Measurements from ENCODE around the gene TGM3. TPM values are rescaled to one million over a fixed set of nuclear protein-coding genes. Genes with fewer than 3 reads are reported as not detected.

Gene TGM3
- total RNA-seq, 1 donor from 2014 or later, result 27.7 TPM

DNA sequence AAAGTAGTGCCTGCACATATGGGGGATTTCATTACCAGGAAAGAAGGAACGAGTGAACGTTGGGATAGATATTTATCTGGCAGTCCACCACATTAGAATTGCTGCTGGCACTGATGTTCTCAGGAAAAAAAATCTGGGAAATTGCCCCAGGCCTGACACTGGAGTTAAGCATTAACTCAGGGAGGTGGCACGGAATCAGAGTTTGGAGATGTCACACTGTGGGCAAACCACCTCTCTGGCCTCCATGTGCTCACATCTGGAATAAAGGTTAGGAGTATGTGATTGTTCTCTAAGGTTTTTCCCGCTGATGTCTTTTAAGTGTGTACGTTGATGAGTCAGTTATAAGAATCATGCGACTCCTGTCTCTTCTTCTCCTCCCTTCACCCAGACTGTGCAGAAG is 7.9 kb downstream of the TGM3 start:
- no peak overlapping the region for H3K4me3 ChIP-seq
- no peaks in the 10 kb centered on the region for H3K27me3 ChIP-seq
- no peaks in the 10 kb centered on the region for H3K36me3 ChIP-seq
- no peaks in the 10 kb centered on the region for H3K9me3 ChIP-seq
- no peaks in the 10 kb centered on the region for H3K4me1 ChIP-seq
- intact Hi-C loops (cut with DNase I), result no loop called here
- no peak overlapping the region for H3K27ac ChIP-seq
- no peak for DNase-seq (ENCODE audit: extremely low spot score in 2 of 2)
- TF ChIP-seq POLR2AphosphoS5 (IDR thresholded peaks at IDR 0.05; ENCODE audit: insufficient read depth in 1 of 2, low read depth in 1 of 2) (no peak), POLR2A (IDR thresholded peaks at IDR 0.05) (no peak)
- TF ChIP-seq, protein P1, sequence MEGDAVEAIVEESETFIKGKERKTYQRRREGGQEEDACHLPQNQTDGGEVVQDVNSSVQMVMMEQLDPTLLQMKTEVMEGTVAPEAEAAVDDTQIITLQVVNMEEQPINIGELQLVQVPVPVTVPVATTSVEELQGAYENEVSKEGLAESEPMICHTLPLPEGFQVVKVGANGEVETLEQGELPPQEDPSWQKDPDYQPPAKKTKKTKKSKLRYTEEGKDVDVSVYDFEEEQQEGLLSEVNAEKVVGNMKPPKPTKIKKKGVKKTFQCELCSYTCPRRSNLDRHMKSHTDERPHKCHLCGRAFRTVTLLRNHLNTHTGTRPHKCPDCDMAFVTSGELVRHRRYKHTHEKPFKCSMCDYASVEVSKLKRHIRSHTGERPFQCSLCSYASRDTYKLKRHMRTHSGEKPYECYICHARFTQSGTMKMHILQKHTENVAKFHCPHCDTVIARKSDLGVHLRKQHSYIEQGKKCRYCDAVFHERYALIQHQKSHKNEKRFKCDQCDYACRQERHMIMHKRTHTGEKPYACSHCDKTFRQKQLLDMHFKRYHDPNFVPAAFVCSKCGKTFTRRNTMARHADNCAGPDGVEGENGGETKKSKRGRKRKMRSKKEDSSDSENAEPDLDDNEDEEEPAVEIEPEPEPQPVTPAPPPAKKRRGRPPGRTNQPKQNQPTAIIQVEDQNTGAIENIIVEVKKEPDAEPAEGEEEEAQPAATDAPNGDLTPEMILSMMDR (IDR thresholded peaks at IDR 0.05), result no peak

DNA sequence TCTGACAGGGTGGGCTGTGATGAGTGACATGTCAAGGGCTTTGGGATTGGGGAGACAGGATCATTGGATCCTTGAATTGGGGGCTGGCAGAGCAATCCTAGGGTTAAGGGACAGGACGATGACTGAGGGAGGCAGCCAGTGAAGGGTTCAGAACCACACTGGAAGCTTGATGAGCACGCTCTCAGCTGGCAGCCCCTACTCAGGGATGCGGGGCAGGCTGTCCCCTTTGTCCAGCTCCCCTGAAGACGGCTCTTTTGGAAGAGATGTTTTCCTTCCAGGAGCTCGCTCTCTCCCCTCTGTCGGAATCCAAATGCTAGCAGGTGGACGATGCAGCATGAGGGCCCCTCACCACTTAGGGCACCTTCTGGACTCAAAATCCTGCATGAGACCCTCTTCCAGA is 8.4 kb downstream of the TGM3 start:
- no peak overlapping the region for H3K27ac ChIP-seq
- no peak overlapping the region for H3K4me3 ChIP-seq
- DNase-seq (ENCODE audit: extremely low spot score in 2 of 2), result no peak
- intact Hi-C loops (cut with DNase I), result no loop called here
- H3K27me3 ChIP-seq, result no peaks in the 10 kb centered on the region
- no peaks in the 10 kb centered on the region for H3K36me3 ChIP-seq
- TF ChIP-seq, protein P1 (IDR thresholded peaks at IDR 0.05), result no peak
- no peak for TF ChIP-seq POLR2A (IDR thresholded peaks at IDR 0.05)
- TF ChIP-seq POLR2AphosphoS5 (IDR thresholded peaks at IDR 0.05; ENCODE audit: insufficient read depth in 1 of 2, low read depth in 1 of 2), result no peak
- no peaks in the 10 kb centered on the region for H3K4me1 ChIP-seq
- no peaks in the 10 kb centered on the region for H3K9me3 ChIP-seq

DNA sequence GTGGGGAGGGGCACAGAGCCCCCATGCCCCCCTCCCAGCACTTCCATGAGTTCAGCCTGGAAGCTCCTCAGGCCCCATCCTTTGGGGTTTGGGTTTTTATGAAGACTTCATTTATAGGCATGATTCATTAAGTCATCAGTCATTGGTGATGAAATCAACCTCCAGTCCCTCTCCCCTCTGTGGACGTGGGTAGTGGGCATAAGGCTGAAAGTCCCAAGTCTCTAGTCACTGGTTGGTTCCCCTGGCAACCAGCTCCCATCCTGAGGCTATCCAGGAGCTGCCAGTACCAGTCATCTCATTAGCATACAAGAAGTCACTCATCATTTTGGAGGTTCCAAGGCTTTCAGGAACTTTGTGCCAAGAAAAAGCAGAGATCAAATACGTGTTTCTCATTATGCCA is 9.2 kb downstream of the TGM3 start:
- no peaks in the 10 kb centered on the region for H3K27me3 ChIP-seq
- TF ChIP-seq POLR2AphosphoS5 (IDR thresholded peaks at IDR 0.05; ENCODE audit: insufficient read depth in 1 of 2, low read depth in 1 of 2) (no peak), POLR2A (IDR thresholded peaks at IDR 0.05) (no peak)
- TF ChIP-seq, protein P1 (IDR thresholded peaks at IDR 0.05), result no peak
- H3K4me3 ChIP-seq, result no peak overlapping the region
- H3K27ac ChIP-seq, result no peak overlapping the region
- H3K4me1 ChIP-seq, result no peaks in the 10 kb centered on the region
- no peak for DNase-seq (ENCODE audit: extremely low spot score in 2 of 2)
- no peaks in the 10 kb centered on the region for H3K9me3 ChIP-seq
- H3K36me3 ChIP-seq, result no peaks in the 10 kb centered on the region
- intact Hi-C loops (cut with DNase I), result no loop called here

DNA sequence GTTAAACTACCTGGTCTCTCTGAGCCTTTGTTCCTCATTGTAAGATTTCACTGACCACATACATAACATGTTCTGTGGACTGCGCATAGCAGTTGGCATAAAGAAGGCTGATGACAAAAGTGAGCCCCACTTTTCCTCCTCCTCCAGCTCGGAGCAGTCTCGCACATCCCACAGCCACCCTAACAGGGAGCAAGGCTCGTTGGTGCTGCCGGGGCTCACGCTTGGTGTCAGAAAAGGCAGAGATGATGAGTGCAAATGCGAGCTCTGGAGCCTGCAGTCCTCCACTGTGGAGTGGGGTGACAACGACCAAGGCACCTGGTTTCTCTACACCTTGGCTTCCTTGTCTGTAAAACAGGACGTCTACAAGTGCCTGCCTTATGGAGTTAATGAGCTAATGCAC is 9.7 kb downstream of the TGM3 start:
- Histone ChIP-seq H3K27me3 (no peaks in the 10 kb centered on the region), H3K9me3 (no peaks in the 10 kb centered on the region), H3K36me3 (no peaks in the 10 kb centered on the region), H3K27ac (no peak overlapping the region), H3K4me3 (no peak overlapping the region), H3K4me1 (no peaks in the 10 kb centered on the region)
- intact Hi-C loops (cut with DNase I), result no loop called here
- DNase-seq (ENCODE audit: extremely low spot score in 2 of 2), result no peak
- TF ChIP-seq, protein P1 (IDR thresholded peaks at IDR 0.05), result no peak
- TF ChIP-seq POLR2AphosphoS5 (IDR thresholded peaks at IDR 0.05; ENCODE audit: insufficient read depth in 1 of 2, low read depth in 1 of 2) (no peak), POLR2A (IDR thresholded peaks at IDR 0.05) (no peak)

DNA sequence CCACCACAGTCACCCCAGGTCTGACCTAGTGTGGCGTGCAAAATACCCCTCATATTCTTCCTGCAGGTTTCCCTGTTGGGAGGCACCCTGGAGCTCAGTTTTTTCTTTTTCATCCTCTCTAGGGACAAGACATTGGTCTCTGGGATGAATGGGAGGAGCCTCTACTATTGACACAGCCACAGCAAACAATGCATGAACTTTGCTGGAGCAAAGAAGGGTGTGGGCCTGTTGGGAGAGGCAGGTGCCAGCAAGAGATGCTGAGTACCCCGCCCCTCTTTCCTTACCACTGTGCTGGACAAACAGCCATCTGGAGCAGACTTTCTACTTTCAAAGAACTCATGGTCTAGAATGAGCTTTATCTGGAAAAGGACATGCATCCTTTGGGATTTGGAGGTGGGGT is 10.1 kb downstream of the TGM3 start:
- no peak for TF ChIP-seq POLR2AphosphoS5 (IDR thresholded peaks at IDR 0.05; ENCODE audit: insufficient read depth in 1 of 2, low read depth in 1 of 2)
- TF ChIP-seq, protein P1 (IDR thresholded peaks at IDR 0.05), result no peak
- no peak for TF ChIP-seq POLR2A (IDR thresholded peaks at IDR 0.05)
- Histone ChIP-seq H3K27ac (no peak overlapping the region), H3K27me3 (no peaks in the 10 kb centered on the region), H3K36me3 (no peaks in the 10 kb centered on the region), H3K4me3 (no peak overlapping the region), H3K4me1 (no peaks in the 10 kb centered on the region), H3K9me3 (no peaks in the 10 kb centered on the region)
- intact Hi-C loops (cut with DNase I), result no loop called here
- no peak for DNase-seq (ENCODE audit: extremely low spot score in 2 of 2)
